Astrocyte of the spinal cord (primary cell): ENCODE results near the gene RAB1B.
"Not testable (repeated sequence)": the region's sequence is repeated elsewhere in the genome, so short reads cannot be mapped to it uniquely, and the experiment has no call there.

Source experiments
- DNase-seq: peaks from one replicate; pipeline ENCODE4 v3.0.0; 2011; ENCODE audit warnings: low read depth, low spot score
- H3K4me3 ChIP-seq: 2 replicates; pipeline ENCODE4 v1.5.1; 2011; ENCODE audit warnings: low read depth, mild to moderate bottlenecking, low read length, moderate library complexity
- in situ Hi-C: cut with HindIII; loops from 2 replicates; pipeline ENCODE4 v1.10.0; 2017; ENCODE audit warnings: low sequenced_read_pairs
- TF ChIP-seq, protein P1 (sequence below): IDR thresholded peaks from 2 replicates; pipeline ENCODE4 v1.5.1; 2012; ENCODE audit warnings: low read depth, mild to moderate bottlenecking, low read length, inconsistent platforms

The RAB1B gene

GRCh38 chr11:66247295-66247694, 21.1 kb upstream of the RAB1B start:
- H3K4me3 ChIP-seq: no peak overlapping the region
- DNase-seq: no peak
- TF ChIP-seq, protein P1, sequence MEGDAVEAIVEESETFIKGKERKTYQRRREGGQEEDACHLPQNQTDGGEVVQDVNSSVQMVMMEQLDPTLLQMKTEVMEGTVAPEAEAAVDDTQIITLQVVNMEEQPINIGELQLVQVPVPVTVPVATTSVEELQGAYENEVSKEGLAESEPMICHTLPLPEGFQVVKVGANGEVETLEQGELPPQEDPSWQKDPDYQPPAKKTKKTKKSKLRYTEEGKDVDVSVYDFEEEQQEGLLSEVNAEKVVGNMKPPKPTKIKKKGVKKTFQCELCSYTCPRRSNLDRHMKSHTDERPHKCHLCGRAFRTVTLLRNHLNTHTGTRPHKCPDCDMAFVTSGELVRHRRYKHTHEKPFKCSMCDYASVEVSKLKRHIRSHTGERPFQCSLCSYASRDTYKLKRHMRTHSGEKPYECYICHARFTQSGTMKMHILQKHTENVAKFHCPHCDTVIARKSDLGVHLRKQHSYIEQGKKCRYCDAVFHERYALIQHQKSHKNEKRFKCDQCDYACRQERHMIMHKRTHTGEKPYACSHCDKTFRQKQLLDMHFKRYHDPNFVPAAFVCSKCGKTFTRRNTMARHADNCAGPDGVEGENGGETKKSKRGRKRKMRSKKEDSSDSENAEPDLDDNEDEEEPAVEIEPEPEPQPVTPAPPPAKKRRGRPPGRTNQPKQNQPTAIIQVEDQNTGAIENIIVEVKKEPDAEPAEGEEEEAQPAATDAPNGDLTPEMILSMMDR: no peak
- in situ Hi-C loops: no loop called here

DNA sequence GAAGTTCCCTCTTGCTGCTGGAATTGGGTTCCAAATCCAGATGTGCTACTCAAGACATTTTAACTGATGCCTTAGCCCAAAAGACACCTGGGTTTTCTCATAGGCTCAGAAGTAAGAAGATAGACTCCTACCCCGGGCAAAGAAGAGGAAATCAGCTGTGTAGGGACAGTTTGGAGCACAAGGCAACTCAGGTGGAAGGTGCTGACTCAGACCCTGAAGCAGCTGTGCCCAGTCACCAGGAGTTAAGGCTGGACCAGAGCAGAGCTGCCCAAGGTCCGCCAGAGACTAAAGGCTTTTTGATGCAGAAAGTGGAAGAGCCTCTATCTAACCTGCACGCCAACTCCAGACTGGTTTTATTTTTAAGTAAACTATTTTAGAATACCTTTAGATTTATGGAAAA, 20.6 kb upstream of the RAB1B start:
- no peak for DNase-seq
- in situ Hi-C loops: no loop called here
- TF ChIP-seq, protein P1: no peak
- no peak overlapping the region for H3K4me3 ChIP-seq

GRCh38 chr11:66248903-66249302, 19.5 kb upstream of the RAB1B start:
- no peak overlapping the region for H3K4me3 ChIP-seq
- no peak for DNase-seq
- TF ChIP-seq, protein P1: no peak
- in situ Hi-C loops: no loop called here

DNA sequence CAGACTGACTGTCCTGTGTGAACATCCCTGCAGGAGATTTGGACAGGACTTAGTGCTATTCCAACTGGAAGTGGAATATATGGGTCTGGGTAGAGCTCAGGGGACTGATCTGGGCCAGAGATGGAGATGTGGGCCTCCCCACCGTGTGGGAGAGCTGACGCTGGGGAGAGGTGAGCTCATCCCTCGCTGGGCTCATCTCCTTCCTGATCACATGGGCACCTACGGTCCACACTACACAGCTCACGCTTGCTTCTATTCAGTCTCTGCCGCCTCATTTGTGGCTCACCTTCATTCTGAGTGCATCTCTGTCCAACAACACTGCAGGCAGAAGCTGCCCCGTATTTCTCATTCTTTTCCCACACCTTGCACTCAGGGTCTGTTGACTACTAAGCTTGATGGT, 16.6 kb upstream of the RAB1B start:
- DNase-seq: no peak
- in situ Hi-C loops: no loop called here
- TF ChIP-seq, protein P1: no peak
- H3K4me3 ChIP-seq: no peak overlapping the region

DNA sequence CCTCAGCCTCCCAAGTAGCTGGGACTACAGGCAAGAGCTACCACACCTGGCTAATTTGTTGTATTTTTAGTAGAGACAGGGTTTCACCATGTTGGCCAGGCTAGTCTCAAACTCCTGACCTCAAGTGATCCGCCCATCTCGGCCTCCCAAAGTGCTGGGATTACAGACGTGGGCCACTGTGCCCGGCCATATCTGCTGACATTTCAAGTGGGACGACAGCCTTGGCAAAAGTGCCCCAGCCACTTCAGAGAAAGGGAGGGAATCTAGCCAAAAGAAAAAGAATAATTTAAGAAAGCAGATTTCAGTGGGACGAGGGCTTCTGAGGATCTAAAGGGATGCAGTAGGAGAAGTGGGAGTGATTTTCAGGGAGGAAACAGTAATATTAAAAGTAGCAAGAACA, 15.4 kb upstream of the RAB1B start:
- in situ Hi-C loops, DNase-seq, H3K4me3 ChIP-seq: not testable (repeated sequence)

GRCh38 chr11:66258473-66258893, 10.0 kb upstream of the RAB1B start:
- DNase-seq: no peak
- peak overlapping the region; percentile 92 for H3K4me3 ChIP-seq
- TF ChIP-seq, protein P1: no peak
- in situ Hi-C loops: no loop called here

GRCh38 chr11:66259225-66259624, 9.2 kb upstream of the RAB1B start:
- TF ChIP-seq, protein P1: no peak
- in situ Hi-C loops: no loop called here
- no peak for DNase-seq
- H3K4me3 ChIP-seq: no peak overlapping the region
